ENCODE measurements around the gene ACACA. TPM values are rescaled to one million over a fixed set of nuclear protein-coding genes. Genes with fewer than 3 reads are reported as not detected.

The ACACA gene
- total and polyA plus RNA-seq, 2 donors from 2014 or later, result 13.8 to 34.9 TPM

DNA sequence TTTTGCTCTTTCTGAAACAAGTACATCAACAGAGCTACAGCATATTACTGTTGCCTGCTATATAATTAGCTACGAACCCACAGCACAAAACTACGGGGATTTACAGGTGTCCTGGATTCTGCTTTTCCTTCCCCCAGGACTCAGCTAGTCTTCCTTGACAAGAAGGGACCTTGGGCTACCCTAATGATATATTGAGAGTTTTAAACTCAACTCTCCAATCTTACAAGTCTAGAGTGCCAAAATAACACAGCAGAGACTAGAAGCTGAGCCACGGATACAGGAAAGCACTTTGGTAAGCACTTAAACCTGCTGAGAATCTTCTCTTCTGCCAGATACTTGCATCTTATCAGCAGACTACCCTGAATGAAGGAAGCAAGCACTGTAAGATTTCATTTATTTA is 192.2 kb downstream of the ACACA start:
- no peaks in the 10 kb centered on the region for H3K27me3 ChIP-seq (ENCODE audit: control insufficient read depth, insufficient read depth, low read length)
- H3K4me3 ChIP-seq (ENCODE audit: low read length in 3 of 3), result no peak overlapping the region
- H3K9ac ChIP-seq (ENCODE audit: low read length in 3 of 3), result no peak overlapping the region
- TF ChIP-seq, protein P1, sequence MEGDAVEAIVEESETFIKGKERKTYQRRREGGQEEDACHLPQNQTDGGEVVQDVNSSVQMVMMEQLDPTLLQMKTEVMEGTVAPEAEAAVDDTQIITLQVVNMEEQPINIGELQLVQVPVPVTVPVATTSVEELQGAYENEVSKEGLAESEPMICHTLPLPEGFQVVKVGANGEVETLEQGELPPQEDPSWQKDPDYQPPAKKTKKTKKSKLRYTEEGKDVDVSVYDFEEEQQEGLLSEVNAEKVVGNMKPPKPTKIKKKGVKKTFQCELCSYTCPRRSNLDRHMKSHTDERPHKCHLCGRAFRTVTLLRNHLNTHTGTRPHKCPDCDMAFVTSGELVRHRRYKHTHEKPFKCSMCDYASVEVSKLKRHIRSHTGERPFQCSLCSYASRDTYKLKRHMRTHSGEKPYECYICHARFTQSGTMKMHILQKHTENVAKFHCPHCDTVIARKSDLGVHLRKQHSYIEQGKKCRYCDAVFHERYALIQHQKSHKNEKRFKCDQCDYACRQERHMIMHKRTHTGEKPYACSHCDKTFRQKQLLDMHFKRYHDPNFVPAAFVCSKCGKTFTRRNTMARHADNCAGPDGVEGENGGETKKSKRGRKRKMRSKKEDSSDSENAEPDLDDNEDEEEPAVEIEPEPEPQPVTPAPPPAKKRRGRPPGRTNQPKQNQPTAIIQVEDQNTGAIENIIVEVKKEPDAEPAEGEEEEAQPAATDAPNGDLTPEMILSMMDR (IDR thresholded peaks at IDR 0.05; ENCODE audit: borderline replicate concordance, extremely low read depth, insufficient read depth), result no peak
- DNase-seq, result no peak
- H3K9me3 ChIP-seq (ENCODE audit: control insufficient read depth in 2 of 3, insufficient read depth in 1 of 3, low read length in 3 of 3), result no peaks in the 10 kb centered on the region
- intact Hi-C loops (cut with DNase I), result no loop called here
- H3K4me1 ChIP-seq (ENCODE audit: control insufficient read depth in 2 of 3, insufficient read depth in 2 of 3, low read depth in 1 of 3, low read length in 3 of 3), result no peaks in the 10 kb centered on the region
- FAIRE-seq, result no peak
- H3K36me3 ChIP-seq (ENCODE audit: control insufficient read depth in 2 of 3, insufficient read depth in 3 of 3, low read length in 3 of 3), result no peaks in the 10 kb centered on the region
- H3K27ac ChIP-seq (ENCODE audit: low read depth in 2 of 2, low read length in 2 of 2), result no peak overlapping the region

DNA sequence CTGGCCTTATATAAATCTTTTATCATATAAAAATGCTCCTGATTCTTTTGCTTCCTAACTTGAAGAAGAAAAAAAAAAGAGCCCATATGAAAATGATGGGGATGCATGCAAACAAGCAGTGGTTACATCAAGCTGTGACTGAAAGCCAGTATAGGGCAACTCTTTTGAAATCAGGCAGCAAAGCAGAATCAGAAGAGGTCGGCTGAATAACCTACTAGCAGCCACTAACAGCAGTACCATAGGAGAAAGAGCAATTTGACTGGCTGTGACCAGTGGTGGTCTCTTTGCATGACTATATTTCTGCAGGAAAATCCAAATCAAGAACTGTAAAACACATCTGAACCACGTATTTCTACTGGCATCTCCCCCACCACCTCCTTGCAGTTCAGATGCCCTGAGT is 192.7 kb downstream of the ACACA start:
- Histone ChIP-seq H3K27ac (ENCODE audit: low read depth in 2 of 2, low read length in 2 of 2) (no peak overlapping the region), H3K36me3 (ENCODE audit: control insufficient read depth in 2 of 3, insufficient read depth in 3 of 3, low read length in 3 of 3) (no peaks in the 10 kb centered on the region), H3K27me3 (ENCODE audit: control insufficient read depth, insufficient read depth, low read length) (no peaks in the 10 kb centered on the region), H3K4me3 (ENCODE audit: low read length in 3 of 3) (no peak overlapping the region), H3K9me3 (ENCODE audit: control insufficient read depth in 2 of 3, insufficient read depth in 1 of 3, low read length in 3 of 3) (no peaks in the 10 kb centered on the region), H3K9ac (ENCODE audit: low read length in 3 of 3) (no peak overlapping the region), H3K4me1 (ENCODE audit: control insufficient read depth in 2 of 3, insufficient read depth in 2 of 3, low read depth in 1 of 3, low read length in 3 of 3) (no peaks in the 10 kb centered on the region)
- intact Hi-C loops (cut with DNase I), result no loop called here
- TF ChIP-seq, protein P1 (IDR thresholded peaks at IDR 0.05; ENCODE audit: borderline replicate concordance, extremely low read depth, insufficient read depth), result no peak
- FAIRE-seq (no peak), DNase-seq (no peak)

DNA sequence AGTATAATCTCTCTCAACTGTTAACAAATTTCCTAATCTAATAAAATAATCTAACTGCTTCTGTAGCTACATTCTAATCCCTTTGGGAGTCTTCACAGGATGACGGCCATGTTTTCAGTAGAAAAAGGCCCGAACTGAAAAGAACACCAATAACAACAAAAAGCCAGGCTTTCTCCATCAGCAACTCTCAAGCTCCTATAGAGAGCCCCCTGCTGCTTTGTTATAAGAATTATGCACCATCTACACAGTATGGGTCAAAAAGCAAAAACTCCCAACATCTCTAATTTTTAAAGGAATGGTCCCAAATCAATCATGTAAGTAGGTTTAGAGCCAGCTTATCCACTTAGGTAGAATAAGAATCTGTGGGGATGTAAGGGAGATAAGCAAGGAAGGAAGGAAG is 194.5 kb downstream of the ACACA start:
- TF ChIP-seq, protein P1 (IDR thresholded peaks at IDR 0.05; ENCODE audit: borderline replicate concordance, extremely low read depth, insufficient read depth), result no peak
- DNase-seq, result peak in 1 of 5 donors; percentile 18
- H3K4me3 ChIP-seq (ENCODE audit: low read length in 3 of 3), result no peak overlapping the region
- peaks cover 0 to 3% (median 0%) of the 10 kb centered on the region in 3 donors for H3K36me3 ChIP-seq (ENCODE audit: control insufficient read depth in 2 of 3, insufficient read depth in 3 of 3, low read length in 3 of 3)
- H3K9me3 ChIP-seq (ENCODE audit: control insufficient read depth in 2 of 3, insufficient read depth in 1 of 3, low read length in 3 of 3), result no peaks in the 10 kb centered on the region
- no peak for FAIRE-seq
- H3K4me1 ChIP-seq (ENCODE audit: control insufficient read depth in 2 of 3, insufficient read depth in 2 of 3, low read depth in 1 of 3, low read length in 3 of 3), result no peaks in the 10 kb centered on the region
- no peak overlapping the region for H3K9ac ChIP-seq (ENCODE audit: low read length in 3 of 3)
- H3K27me3 ChIP-seq (ENCODE audit: control insufficient read depth, insufficient read depth, low read length), result no peaks in the 10 kb centered on the region
- intact Hi-C loops (cut with DNase I), result no loop called here
- H3K27ac ChIP-seq (ENCODE audit: low read depth in 2 of 2, low read length in 2 of 2), result no peak overlapping the region

DNA sequence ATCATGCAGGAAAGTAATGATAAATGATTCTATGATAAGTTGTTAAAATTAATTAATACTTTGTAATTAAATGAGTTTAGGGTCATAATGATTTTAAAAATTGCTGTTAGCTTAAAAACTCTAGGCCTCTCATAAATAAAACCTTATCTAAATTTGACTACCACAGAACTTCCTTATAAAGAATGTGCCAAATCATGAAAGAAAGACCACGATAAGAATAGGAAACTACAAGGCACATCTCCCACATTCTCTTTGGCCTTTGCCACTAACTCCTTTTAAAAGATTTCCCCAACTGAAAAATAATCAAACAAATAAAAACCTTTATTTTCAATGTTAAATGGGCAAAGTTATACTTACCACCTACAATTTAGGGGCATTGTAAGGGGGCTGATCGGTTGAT is 195.5 kb downstream of the ACACA start:
- Histone ChIP-seq H3K4me1 (ENCODE audit: control insufficient read depth in 2 of 3, insufficient read depth in 2 of 3, low read depth in 1 of 3, low read length in 3 of 3) (no peaks in the 10 kb centered on the region), H3K9me3 (ENCODE audit: control insufficient read depth in 2 of 3, insufficient read depth in 1 of 3, low read length in 3 of 3) (no peaks in the 10 kb centered on the region), H3K36me3 (ENCODE audit: control insufficient read depth in 2 of 3, insufficient read depth in 3 of 3, low read length in 3 of 3) (peaks cover 0 to 3% (median 0%) of the 10 kb centered on the region in 3 donors), H3K9ac (ENCODE audit: low read length in 3 of 3) (no peak overlapping the region), H3K4me3 (ENCODE audit: low read length in 3 of 3) (no peak overlapping the region), H3K27ac (ENCODE audit: low read depth in 2 of 2, low read length in 2 of 2) (no peak overlapping the region), H3K27me3 (ENCODE audit: control insufficient read depth, insufficient read depth, low read length) (no peaks in the 10 kb centered on the region)
- TF ChIP-seq, protein P1 (IDR thresholded peaks at IDR 0.05; ENCODE audit: borderline replicate concordance, extremely low read depth, insufficient read depth), result no peak
- DNase-seq (no peak), FAIRE-seq (no peak)
- intact Hi-C loops (cut with DNase I), result no loop called here

Measured in kidney (tissue), 14 donors.